ENCODE data around the gene DSCAML1. TPM values are rescaled to one million over a fixed set of nuclear protein-coding genes. Genes with fewer than 3 reads are reported as not detected.
A peak's percentile ranks its signal among the peaks of the same experiment; 100 is the strongest.

Gene DSCAML1
- total RNA-seq, 1 experiment from 2014 or later, result 0.90 TPM

GRCh38 chr11:117834838-117835443, 37.9 kb upstream of the DSCAML1 start (continued):
- TF ChIP-seq ZNF281 (CRISPR knock-in tag; IDR thresholded peaks at IDR 0.05), result no peak
- TF ChIP-seq AFF4 (CRISPR knock-in tag; IDR thresholded peaks at IDR 0.05; ENCODE audit: borderline replicate concordance), result no peak
- TF ChIP-seq ELF4 (CRISPR knock-in tag; IDR thresholded peaks at IDR 0.05; ENCODE audit: low read depth), result no peak

- ATAC-seq, result no peak
- ChIA-PET POLR2A (no interaction called here), CTCF (interaction anchor here (0.8 to 3.3 kb wide), 9 partner anchors 10 to 112 kb away, joined by 3 to 23 read pairs (median 4); partner anchors contain the start of gene FXYD2)
- DNase-seq (ENCODE audit: low spot score), result no peak
- peak overlapping the region; percentile 38; the same call in 1 of the 2 replicates for H3K27ac Mint-ChIP-seq
- H3K9me3 Mint-ChIP-seq, result no peaks in the 10 kb centered on the region
- no peak overlapping the region for H3K4me3 Mint-ChIP-seq
- peaks cover 29% of the 10 kb centered on the region for H3K4me1 Mint-ChIP-seq
- peaks cover 2% of the 10 kb centered on the region; the same call in 1 of the 2 replicates for H3K27me3 Mint-ChIP-seq (ENCODE audit: low read depth)
- H3K36me3 Mint-ChIP-seq, result no peaks in the 10 kb centered on the region
- TF ChIP-seq ZNF532 (CRISPR knock-in tag; IDR thresholded peaks at IDR 0.05; ENCODE audit: borderline replicate concordance), result no peak
- TF ChIP-seq SOX15 (CRISPR knock-in tag; IDR thresholded peaks at IDR 0.05), result no peak
- TF ChIP-seq ZNF138 (CRISPR knock-in tag; conservative IDR thresholded peaks at IDR 0.05), result no peak
- no peak for TF ChIP-seq E2F1 (CRISPR knock-in tag; IDR thresholded peaks at IDR 0.05)
- no peak for TF ChIP-seq NR2C2 (CRISPR knock-in tag; IDR thresholded peaks at IDR 0.05)
- no peak for TF ChIP-seq ATF2 (CRISPR knock-in tag; IDR thresholded peaks at IDR 0.05; ENCODE audit: borderline replicate concordance, low read depth)
- no peak for TF ChIP-seq ATF3 (CRISPR knock-in tag; conservative IDR thresholded peaks at IDR 0.05)
- TF ChIP-seq CTCF (IDR thresholded peaks at IDR 0.05), result no peak
- no peak for TF ChIP-seq HMGA2 (CRISPR knock-in tag; IDR thresholded peaks at IDR 0.05)
- no peak for TF ChIP-seq USF1 (CRISPR knock-in tag; IDR thresholded peaks at IDR 0.05)
- TF ChIP-seq FOXK1 (CRISPR knock-in tag; IDR thresholded peaks at IDR 0.05), result no peak
- TF ChIP-seq E2F5 (CRISPR knock-in tag; IDR thresholded peaks at IDR 0.05), result no peak
Measured at GRCh38 chr11:117834068-117834810, 37.2 kb upstream of the DSCAML1 start.
